ENCODE data around the gene ORC4.
"Not testable (repeated sequence)": the region's sequence is repeated elsewhere in the genome, so short reads cannot be mapped to it uniquely, and the experiment has no call there.

Gene ORC4

GRCh38 chr2:148013876-148014275, 6.7 kb downstream of the ORC4 start:
- no peak for DNase-seq

GRCh38 chr2:148008411-148008810, 12.1 kb downstream of the ORC4 start:
- DNase-seq: not testable (repeated sequence)

- no peak for DNase-seq
These were observed 13.2 kb downstream of the ORC4 start for GRCh38 chr2:148007219-148007900.

GRCh38 chr2:148006249-148007007, 14.1 kb downstream of the ORC4 start:
- DNase-seq: no peak

- DNase-seq: not testable (repeated sequence)
These were observed 18.1 kb downstream of the ORC4 start for GRCh38 chr2:148002420-148002819.

GRCh38 chr2:148000095-148000494, 20.4 kb downstream of the ORC4 start:
- no peak for DNase-seq

GRCh38 chr2:147999126-147999525, 21.4 kb downstream of the ORC4 start:
- DNase-seq: no peak

GRCh38 chr2:147998203-147998602, 22.3 kb downstream of the ORC4 start:
- no peak for DNase-seq

- DNase-seq: no peak
These were observed 23.7 kb downstream of the ORC4 start for GRCh38 chr2:147996828-147997227.

GRCh38 chr2:147994965-147995364, 25.6 kb downstream of the ORC4 start:
- DNase-seq: not testable (repeated sequence)

GRCh38 chr2:147989809-147990403, 30.6 kb downstream of the ORC4 start:
- peak; percentile 37 for DNase-seq

GRCh38 chr2:147989102-147989501, 31.4 kb downstream of the ORC4 start:
- DNase-seq: no peak

GRCh38 chr2:147980940-147981528, 39.5 kb downstream of the ORC4 start:
- DNase-seq: no peak

GRCh38 chr2:147977679-147978078, 42.9 kb downstream of the ORC4 start:
- DNase-seq: no peak

- DNase-seq: no peak
These were observed 44.4 kb downstream of the ORC4 start for GRCh38 chr2:147976102-147976501.

GRCh38 chr2:147968571-147968970, 52.0 kb downstream of the ORC4 start:
- DNase-seq: no peak

GRCh38 chr2:147952118-147952517, 68.4 kb downstream of the ORC4 start:
- DNase-seq: no peak

- no peak for DNase-seq
These were observed 74.9 kb downstream of the ORC4 start for GRCh38 chr2:147945660-147946059.

- DNase-seq: no peak
These were observed 81.2 kb downstream of the ORC4 start for GRCh38 chr2:147939313-147939712.

GRCh38 chr2:147937744-147938349, 82.7 kb downstream of the ORC4 start:
- peak; percentile 11 for DNase-seq

GRCh38 chr2:147934881-147935620, 85.5 kb downstream of the ORC4 start:
- DNase-seq: no peak

GRCh38 chr2:147933931-147934330, 86.6 kb downstream of the ORC4 start:
- no peak for DNase-seq
